Stimulated activated CD8-positive, alpha-beta memory T cell treated with anti-CD3 and anti-CD28 coated beads, Interleukin-2, amount 100 ng/mL, for 1 hour (primary cell): Measurements from ENCODE around the gene LEKR1.
"Not testable (repeated sequence)": the region's sequence is repeated elsewhere in the genome, so short reads cannot be mapped to it uniquely, and the experiment has no call there.

ENCODE experiments used
- DNase-seq, 2 donors: peaks; one replicate each; pipeline ENCODE4 v3.0.0-alpha.2; 2020; ENCODE audit warnings: low read depth in 2 of 2

The LEKR1 gene

GRCh38 chr3:156902916-156903315 lies 76.8 kb downstream of the LEKR1 start:
- DNase-seq = no peak

DNA sequence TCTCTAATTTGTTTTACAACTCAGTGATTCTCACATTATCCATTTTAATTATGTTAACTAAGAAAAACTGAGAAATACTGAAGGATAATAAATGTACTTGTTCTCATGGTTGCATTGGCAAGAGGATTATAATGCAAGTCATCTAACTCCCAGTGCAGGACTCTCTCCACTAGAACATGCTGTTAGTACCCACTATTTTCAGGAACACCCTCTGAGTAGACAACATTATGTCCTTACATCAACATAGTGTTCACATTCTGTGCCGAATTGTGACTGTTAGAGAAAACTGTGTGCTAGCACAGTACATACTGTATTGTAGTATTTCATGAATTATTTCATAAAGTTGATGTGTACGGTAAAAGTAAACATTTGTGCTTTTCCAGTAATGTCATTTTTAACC lies 80.1 kb downstream of the LEKR1 start:
- DNase-seq = no peak

DNA sequence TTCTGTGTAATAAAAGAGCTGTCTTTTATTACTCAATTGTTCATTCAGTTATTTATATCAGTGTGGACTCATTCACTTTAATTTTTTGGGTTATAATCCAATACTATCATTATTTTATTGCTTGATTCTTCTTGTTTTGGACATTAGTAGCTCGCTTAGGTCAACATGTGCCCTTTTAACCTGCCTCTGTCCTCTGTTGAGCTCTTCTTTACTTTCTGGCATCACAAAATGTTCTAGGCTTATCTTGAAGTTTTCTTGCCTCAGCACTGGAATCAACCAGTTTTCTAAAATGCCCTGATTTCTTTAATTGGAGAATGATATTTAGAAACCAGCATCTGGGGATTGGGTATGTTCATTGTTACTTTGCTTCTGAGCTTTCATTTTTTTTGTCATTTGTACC lies 82.2 kb downstream of the LEKR1 start:
- DNase-seq = no peak

DNA sequence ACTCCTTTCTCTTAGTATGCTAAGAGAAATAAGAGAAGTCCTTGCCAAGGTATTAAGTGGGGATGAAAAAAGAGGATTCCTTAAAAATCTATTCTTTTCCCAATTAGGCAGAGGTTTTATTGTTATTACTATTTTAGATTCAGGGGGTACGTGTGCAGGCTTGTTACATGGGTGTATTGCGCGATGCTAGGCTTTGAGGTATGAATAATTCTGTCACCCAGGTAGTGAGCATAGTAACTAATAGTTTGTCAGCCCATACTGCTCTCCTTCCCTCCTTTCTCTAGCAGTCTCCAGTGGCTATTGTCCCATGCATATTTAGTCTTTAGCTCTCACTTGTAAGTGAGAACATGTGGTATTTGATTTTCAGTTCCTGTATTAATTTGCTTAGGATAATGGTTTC lies 83.9 kb downstream of the LEKR1 start:
- DNase-seq = no peak

DNA sequence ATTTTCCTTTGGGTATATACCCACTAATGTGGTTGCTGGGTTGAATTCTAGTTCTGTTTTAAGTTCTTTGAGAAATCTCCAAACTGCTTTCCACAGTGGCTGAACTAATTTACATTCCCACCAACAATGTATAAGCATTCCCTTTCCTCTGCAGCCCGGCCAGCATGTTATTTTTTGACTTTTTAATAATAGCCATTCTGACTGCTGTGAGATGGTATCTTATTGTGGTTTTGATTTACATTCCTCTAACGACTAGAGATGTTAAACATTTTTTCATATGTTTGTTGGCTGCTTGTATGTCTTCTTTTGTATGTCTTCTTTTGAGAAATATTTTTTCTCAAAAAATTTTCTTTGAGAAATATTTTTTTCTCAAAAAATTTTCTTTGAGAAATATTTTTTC lies 84.7 kb downstream of the LEKR1 start:
- not testable (repeated sequence) for DNase-seq

GRCh38 chr3:156914300-156914699 lies 88.1 kb downstream of the LEKR1 start:
- not testable (repeated sequence) for DNase-seq

GRCh38 chr3:156915372-156915771 lies 89.2 kb downstream of the LEKR1 start:
- DNase-seq = no peak

DNA sequence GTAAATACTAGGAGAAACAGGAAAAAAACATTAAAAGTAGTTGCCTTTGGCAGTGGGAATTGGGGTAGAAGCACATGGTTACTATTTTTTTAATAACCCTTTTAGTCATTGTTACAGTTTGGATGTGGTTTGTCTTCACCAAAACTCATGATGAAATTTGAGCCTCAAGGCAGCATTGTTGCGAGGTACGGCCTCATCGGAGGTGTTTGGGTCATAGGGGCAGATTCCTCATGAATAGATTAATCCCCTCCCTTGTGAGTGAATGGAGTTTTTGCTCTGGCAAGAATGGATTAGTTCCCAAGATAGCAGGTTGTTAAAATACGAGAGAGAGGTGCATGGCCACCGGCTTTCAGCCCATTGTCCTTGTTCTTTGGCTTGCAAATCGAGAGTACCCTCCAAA lies 92.6 kb downstream of the LEKR1 start:
- DNase-seq = no peak

DNA sequence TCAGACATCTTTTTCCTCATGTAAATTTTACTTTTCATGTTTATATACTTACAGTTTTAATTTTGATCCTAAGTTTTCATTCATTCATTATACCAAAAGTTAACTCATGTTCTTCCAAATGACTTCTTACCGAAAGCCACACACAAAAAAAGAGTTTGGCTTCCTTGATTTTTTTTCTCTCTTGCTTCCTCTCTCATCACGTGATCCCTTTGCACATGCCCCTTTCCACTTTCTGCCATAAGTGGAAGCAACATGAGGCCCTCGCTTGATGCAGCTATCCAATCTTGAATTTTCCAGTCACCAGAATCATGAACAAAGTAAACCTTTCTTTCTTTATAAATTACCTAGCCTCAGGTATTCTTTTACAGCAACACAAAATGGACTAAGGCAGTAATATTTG lies 93.7 kb downstream of the LEKR1 start:
- no peak for DNase-seq

- no peak for DNase-seq
Observed at GRCh38 chr3:156920399-156920798, 94.2 kb downstream of the LEKR1 start.

DNA sequence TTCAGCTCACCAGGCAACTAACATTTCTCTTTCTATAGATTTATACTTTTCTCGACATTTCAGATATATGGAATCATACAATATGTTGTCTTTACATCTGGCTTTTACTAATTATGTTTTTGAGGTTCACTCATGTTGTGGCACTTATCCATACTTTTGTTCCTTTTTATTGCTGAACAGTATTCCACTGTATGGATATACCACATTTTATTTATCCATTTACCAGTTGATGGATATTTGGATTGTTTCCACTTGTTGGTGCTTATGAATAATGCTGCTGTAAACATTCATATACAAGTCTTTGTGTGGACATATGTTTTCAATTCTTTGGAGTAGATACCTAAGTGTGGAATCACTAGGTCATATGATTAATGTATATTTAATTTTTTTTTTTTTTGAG lies 97.2 kb downstream of the LEKR1 start:
- no peak for DNase-seq

GRCh38 chr3:156938724-156939123 lies 112.6 kb downstream of the LEKR1 start:
- no peak for DNase-seq

GRCh38 chr3:156939315-156939714 lies 113.2 kb downstream of the LEKR1 start:
- DNase-seq = no peak

DNA sequence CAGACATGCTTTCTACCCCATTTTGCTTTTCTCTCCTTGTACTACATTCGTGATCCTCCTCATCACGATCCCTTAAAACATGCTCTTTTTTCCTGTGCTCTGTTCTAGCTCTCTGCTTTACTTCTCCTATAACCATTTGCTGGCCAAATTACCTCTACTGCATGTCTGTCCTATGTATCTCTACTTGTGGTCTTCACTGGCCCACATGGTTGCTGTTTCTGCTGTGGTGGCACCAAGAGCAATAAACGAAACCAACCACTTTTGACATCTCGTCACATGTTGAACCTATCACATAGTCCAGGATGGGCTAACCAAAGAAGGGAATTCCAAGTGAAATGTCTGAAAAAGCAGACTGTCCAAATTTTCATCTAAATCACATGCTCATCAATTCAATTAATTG lies 115.2 kb downstream of the LEKR1 start:
- DNase-seq = no peak

DNA sequence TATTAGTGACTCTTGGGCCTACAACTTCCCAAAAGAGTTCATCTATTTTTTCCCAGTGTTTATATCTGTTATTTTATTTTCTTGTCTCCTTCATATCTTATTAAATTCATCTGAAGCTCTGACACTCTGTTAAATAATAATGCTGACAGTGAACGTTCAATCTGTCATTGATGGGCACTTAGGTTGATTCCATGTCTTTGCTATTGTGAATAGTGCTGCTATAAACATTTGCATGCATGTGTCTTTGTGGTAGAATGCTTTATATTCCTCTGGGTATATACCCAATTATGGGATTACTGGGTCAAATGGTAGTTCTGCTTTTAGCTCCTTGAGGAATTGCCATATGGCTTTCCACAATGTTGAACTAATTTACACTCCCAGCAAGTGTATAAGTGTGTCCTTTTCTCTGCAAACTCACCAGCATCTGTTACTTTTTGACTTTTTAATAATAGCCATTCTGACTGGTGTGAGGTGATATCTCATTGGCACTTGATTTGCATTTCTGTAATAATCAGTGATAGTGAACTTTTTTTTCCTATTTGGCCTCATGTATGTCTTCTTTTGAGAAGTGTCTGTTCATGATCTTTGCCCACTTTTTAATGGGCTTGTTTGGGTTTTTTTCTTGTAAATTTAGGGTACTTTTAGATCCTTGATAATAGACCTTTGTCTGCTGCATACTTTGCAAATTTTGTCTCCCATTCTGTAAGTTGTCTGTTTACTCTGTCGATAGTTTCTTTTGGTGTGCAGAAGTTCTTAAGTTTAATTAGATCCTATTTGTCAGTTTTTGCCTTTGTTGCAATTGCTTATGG lies 122.5 kb downstream of the LEKR1 start:
- DNase-seq = no peak

- DNase-seq = no peak
Observed at GRCh38 chr3:156952011-156952410, 125.9 kb downstream of the LEKR1 start.

DNA sequence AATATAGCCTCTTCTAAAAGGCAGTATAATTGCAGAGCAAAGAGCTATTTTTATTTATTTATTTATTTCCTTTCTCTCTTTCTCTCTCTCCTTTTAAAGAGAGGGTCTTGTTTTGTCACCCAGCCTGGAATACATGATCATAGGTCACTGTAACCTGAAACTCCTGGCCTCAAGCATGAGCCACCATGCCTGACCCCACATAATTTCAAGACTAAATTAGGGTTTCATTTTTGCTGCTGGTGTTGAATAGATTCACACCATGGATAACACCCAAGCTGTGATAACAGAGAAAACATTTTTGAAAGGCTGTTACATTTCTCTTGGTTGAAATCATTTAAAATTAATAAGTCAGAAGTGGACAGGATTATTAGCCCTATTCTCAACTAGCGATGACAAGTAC lies 131.6 kb downstream of the LEKR1 start:
- DNase-seq = no peak

DNA sequence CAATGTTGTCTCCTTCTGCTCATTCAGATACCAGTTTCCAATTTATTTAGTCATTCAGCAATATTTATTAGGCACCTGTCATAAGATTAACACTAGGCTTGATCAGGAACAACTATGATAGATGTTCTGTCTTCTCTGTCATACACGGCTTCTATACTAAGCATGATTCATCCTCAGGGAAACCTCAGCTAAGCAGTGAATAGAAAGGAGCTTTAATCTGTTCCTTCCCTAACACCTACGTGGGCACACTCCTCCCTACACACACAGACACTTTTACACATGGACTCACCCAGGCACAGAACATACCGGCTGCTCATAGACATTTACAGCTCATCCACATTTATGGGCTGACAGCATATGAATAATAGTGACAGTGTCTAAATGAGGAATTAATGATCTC lies 136.9 kb downstream of the LEKR1 start:
- DNase-seq = no peak

DNA sequence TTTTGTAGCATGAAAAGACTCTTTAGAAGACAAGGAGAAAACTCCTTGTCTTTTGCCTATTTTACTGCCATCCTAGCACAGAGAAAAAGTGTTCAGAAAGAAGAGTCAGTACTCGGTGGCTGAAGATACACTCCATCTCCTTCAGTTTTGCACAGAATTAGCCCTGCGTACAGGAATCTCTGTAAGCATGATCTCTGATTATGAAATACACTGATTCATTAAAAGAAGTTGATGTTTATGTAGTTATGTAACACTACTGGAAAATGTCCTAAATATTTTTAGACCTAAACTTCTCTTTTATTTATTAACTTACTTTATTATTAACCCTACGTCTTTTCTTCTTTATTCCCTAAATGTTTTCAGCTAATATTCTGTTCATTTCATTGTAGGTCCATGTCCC lies 138.4 kb downstream of the LEKR1 start:
- no peak for DNase-seq

GRCh38 chr3:156966349-156966748 lies 140.2 kb downstream of the LEKR1 start:
- DNase-seq = not testable (repeated sequence)

DNA sequence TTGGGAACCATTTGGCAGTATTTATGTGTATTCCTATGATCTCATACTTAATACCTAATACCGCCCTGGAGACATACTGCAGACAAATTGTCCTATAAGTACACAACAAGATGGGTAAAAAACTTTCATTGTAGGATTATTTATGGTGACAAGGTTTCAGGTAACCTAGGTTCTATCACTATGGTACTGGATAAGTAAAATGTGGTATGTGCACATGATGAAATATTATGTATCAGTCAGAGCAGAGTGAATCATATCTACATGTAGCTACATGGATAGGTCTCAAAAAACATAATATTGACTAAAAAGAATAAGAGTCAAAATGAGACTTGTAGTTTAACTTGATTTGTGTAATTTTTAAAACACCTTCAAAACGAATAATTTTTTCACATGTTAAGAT lies 147.8 kb downstream of the LEKR1 start:
- DNase-seq = no peak

- DNase-seq = no peak
Observed at GRCh38 chr3:156974931-156975330, 148.8 kb downstream of the LEKR1 start.

DNA sequence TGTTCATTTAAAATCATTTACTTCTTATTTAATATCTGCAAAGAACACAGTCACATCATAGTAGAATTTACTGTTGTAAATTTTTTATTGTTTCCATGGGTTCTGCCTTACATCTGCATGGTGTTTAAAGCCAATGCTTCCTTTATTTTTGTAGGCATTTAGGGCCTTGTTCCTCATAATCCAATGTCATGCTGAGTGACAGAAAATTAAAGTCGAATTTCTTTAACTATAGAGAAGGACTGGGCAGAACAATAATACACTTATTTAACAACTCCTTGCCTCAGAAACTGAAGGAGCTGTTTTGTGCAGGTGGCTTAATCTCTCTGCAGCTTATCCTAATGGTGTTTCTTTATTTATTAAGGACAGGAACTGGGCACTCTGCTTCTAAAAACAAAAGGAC lies 149.6 kb downstream of the LEKR1 start:
- DNase-seq = no peak

GRCh38 chr3:156976933-156977332 lies 150.8 kb downstream of the LEKR1 start:
- no peak for DNase-seq
